H1 (cell line): ENCODE results near the gene HOXA13. TPM values are rescaled to one million over a fixed set of nuclear protein-coding genes. Genes with fewer than 3 reads are reported as not detected.

Source experiments
- CTCF ChIA-PET: fragments of 300-600 bp; sonication (Branson Sonifier 250); formaldehyde crosslinking; loops from one replicate; lab custom pipeline; 2021; ENCODE audit not compliant: partially characterized antibody; lab: Charles Lee
- POLR2A ChIA-PET: fragments of 300-600 bp; sonication (Branson Sonifier 250); formaldehyde crosslinking; loops from one replicate; lab custom pipeline; 2021; ENCODE audit warnings: inconsistent platforms; ENCODE audit not compliant: partially characterized antibody; lab: Charles Lee
- DNase-seq, 2 experiments: peaks; one replicate each; pipeline versions ENCODE4 v3.0.0 to v3.0.0-alpha.2; 2010 to 2022; ENCODE audit warnings: low spot score in 2 of 2, low read depth in 1 of 2, mixed read lengths in 1 of 2
- FAIRE-seq: peaks from 2 replicates; lab custom pipeline; 2011; peaks lifted over from hg19 to GRCh38; lab: Jason Lieb, UNC
- H2AFZ ChIP-seq: 2 replicates; pipeline ENCODE4 v1.8.1; 2012; ENCODE audit warnings: low read length, inconsistent platforms
- H2AK5ac ChIP-seq: 2 replicates; pipeline ENCODE4 v1.6.1; 2013; ENCODE audit warnings: low read depth, low read length
- H2BK120ac ChIP-seq: replicated peaks from 2 replicates; pipeline ENCODE3; 2013; ENCODE audit warnings: low read depth, low read length, inconsistent platforms
- H2BK12ac ChIP-seq: 2 replicates; pipeline ENCODE4 v1.6.1; 2013; ENCODE audit warnings: low read depth, low read length
- H2BK15ac ChIP-seq: 2 replicates; pipeline ENCODE4 v1.6.1; 2013; ENCODE audit warnings: low read length
- H2BK20ac ChIP-seq: 2 replicates; pipeline ENCODE4 v1.6.1; 2013; ENCODE audit warnings: low read length
- H2BK5ac ChIP-seq: 2 replicates; pipeline ENCODE4 v1.6.1; 2013; ENCODE audit warnings: low read depth, low read length
- H3K14ac ChIP-seq: 2 replicates; pipeline ENCODE4 v1.6.1; 2013; ENCODE audit warnings: inconsistent platforms; ENCODE audit not compliant: insufficient read length
- H3K18ac ChIP-seq: 2 replicates; pipeline ENCODE4 v1.6.1; 2013; ENCODE audit warnings: low read length; ENCODE audit errors: extremely low read depth
- H3K23ac ChIP-seq: 2 replicates; pipeline ENCODE4 v1.6.1; 2013; ENCODE audit warnings: inconsistent platforms; ENCODE audit not compliant: insufficient read length
- H3K23me2 ChIP-seq: 2 replicates; pipeline ENCODE4 v1.6.1; 2013; ENCODE audit warnings: low read depth, low read length
- H3K27ac ChIP-seq: 2 replicates; pipeline ENCODE4 v1.6.1; 2011; ENCODE audit warnings: low read depth, low read length, inconsistent platforms
- H3K27me3 ChIP-seq, 4 experiments: replicated peaks in 1 of 4; 1 replicate in 1 of 4; 2 replicates in 3 of 4; pipeline versions ENCODE4 v1.6.1 to v1.8.1; 2011 to 2013; ENCODE audit warnings: low read length in 3 of 4, mild to moderate bottlenecking in 3 of 4, inconsistent platforms in 2 of 4, mixed read lengths in 2 of 4, moderate library complexity in 1 of 4; ENCODE audit not compliant: control insufficient read depth in 3 of 4, insufficient read depth in 3 of 4; ENCODE audit errors: extremely low read depth in 1 of 4
- H3K36me3 ChIP-seq, 4 experiments: 2 replicates each; pipeline versions ENCODE4 v1.6.1 to v1.8.1; 2011 to 2013; ENCODE audit warnings: mild to moderate bottlenecking in 4 of 4, low read length in 3 of 4, moderate library complexity in 2 of 4, control low read depth in 1 of 4, inconsistent platforms in 1 of 4; ENCODE audit not compliant: insufficient read depth in 4 of 4, control insufficient read depth in 2 of 4
- H3K4ac ChIP-seq: replicated peaks from 2 replicates; pipeline ENCODE3; 2013; ENCODE audit warnings: low read length, low read depth, mixed read lengths, inconsistent platforms; ENCODE audit not compliant: insufficient read length
- H3K4me1 ChIP-seq, 4 experiments: replicated peaks in 1 of 4; 1 replicate in 1 of 4; 2 replicates in 3 of 4; pipeline versions ENCODE4 v1.6.1 to v1.8.1; 2011 to 2013; ENCODE audit warnings: low read length in 3 of 4, inconsistent platforms in 2 of 4, mixed read lengths in 1 of 4; ENCODE audit not compliant: insufficient read depth in 4 of 4, control insufficient read depth in 3 of 4
- H3K4me2 ChIP-seq, 2 experiments: 2 replicates each; pipeline versions ENCODE4 v1.6.1 to v1.8.1; 2011 to 2013; ENCODE audit warnings: low read depth in 2 of 2, low read length in 2 of 2, control low read depth in 1 of 2, inconsistent platforms in 1 of 2, mild to moderate bottlenecking in 1 of 2; ENCODE audit not compliant: insufficient read depth in 1 of 2
- H3K4me3 ChIP-seq, 4 experiments: fragments of 200-600, 300-600 bp in 1 of 4; sonication (generic), shearing (Covaris generic), sonication (Bioruptor Twin) in 1 of 4; 2 replicates each; pipeline versions ENCODE4 v1.5.1 to v1.8.1; 2011 to 2016; ENCODE audit warnings: low read length in 4 of 4, low read depth in 3 of 4, control low read depth in 2 of 4, inconsistent platforms in 2 of 4, mild to moderate bottlenecking in 2 of 4, mixed read lengths in 1 of 4, moderate library complexity in 1 of 4; ENCODE audit not compliant: insufficient read depth in 2 of 4; ENCODE audit errors: extremely low read depth in 1 of 4
- H3K56ac ChIP-seq: replicated peaks from 2 replicates; pipeline ENCODE3; 2013; ENCODE audit warnings: low read depth, mild to moderate bottlenecking, mixed read lengths, low read length, inconsistent platforms; ENCODE audit not compliant: insufficient read length
- H3K79me1 ChIP-seq: 2 replicates; pipeline ENCODE4 v1.6.1; 2013; ENCODE audit warnings: low read depth, low read length, control low read depth
- H3K79me2 ChIP-seq, 2 experiments: 2 replicates each; pipeline versions ENCODE4 v1.6.1 to v1.8.1; 2012 to 2013; ENCODE audit warnings: low read length in 2 of 2, mild to moderate bottlenecking in 2 of 2, inconsistent platforms in 1 of 2; ENCODE audit not compliant: insufficient read depth in 2 of 2, control insufficient read depth in 1 of 2
- H3K9ac ChIP-seq, 4 experiments: replicated peaks in 1 of 4; 1 replicate in 1 of 4; 2 replicates in 3 of 4; pipeline versions ENCODE4 v1.6.1 to v1.8.1; 2011 to 2013; ENCODE audit warnings: low read depth in 3 of 4, low read length in 3 of 4, control low read depth in 2 of 4, mild to moderate bottlenecking in 2 of 4, moderate library complexity in 2 of 4, inconsistent platforms in 1 of 4; ENCODE audit errors: extremely low read depth in 1 of 4
- H3K9me3 ChIP-seq, 2 experiments: 2 replicates each; pipeline versions ENCODE4 v1.6.1 to v1.8.1; 2012 to 2013; ENCODE audit warnings: mild to moderate bottlenecking in 2 of 2, moderate library complexity in 2 of 2, control low read depth in 1 of 2, inconsistent platforms in 1 of 2, low read depth in 1 of 2, low read length in 1 of 2, mixed read lengths in 1 of 2; ENCODE audit not compliant: insufficient read depth in 2 of 2
- H4K20me1 ChIP-seq, 2 experiments: replicated peaks in 1 of 2; 2 replicates each; pipeline versions ENCODE3 to v1.8.1; 2011 to 2013; ENCODE audit warnings: inconsistent platforms in 2 of 2, low read length in 2 of 2, mild to moderate bottlenecking in 1 of 2; ENCODE audit not compliant: insufficient read depth in 2 of 2, control insufficient read depth in 1 of 2
- H4K5ac ChIP-seq: 2 replicates; pipeline ENCODE4 v1.6.1; 2013; ENCODE audit warnings: low read length, low read depth, mixed read lengths, inconsistent platforms; ENCODE audit not compliant: insufficient read length
- H4K8ac ChIP-seq: 2 replicates; pipeline ENCODE4 v1.8.0; 2013; ENCODE audit warnings: mild to moderate bottlenecking, moderate library complexity, low read length, inconsistent platforms; ENCODE audit not compliant: insufficient read depth; ENCODE audit errors: extremely low read depth
- H4K91ac ChIP-seq: replicated peaks from 2 replicates; pipeline ENCODE3; 2013; ENCODE audit warnings: low read length, mixed read lengths, inconsistent platforms; ENCODE audit not compliant: insufficient read length
- EZH2 ChIP-seq: fragments of 200-600 bp; sonication (generic); IDR thresholded peaks from 2 replicates; pipeline ENCODE4 v1.7.1; 2012; ENCODE audit warnings: low read depth, mild to moderate bottlenecking, moderate library complexity, low read length, inconsistent platforms; ENCODE audit not compliant: severe bottlenecking
- POLR2A ChIP-seq, 2 experiments: IDR thresholded peaks; 1 replicate in 1 of 2; 2 replicates in 1 of 2; pipeline ENCODE4 v1.6.1; 2011; ENCODE audit warnings: low read depth in 2 of 2, low read length in 2 of 2, mild to moderate bottlenecking in 2 of 2; ENCODE audit errors: control extremely low read depth in 1 of 2
- SP1 ChIP-seq: IDR thresholded peaks from 2 replicates; pipeline ENCODE4 v1.6.1; 2011; ENCODE audit warnings: low read depth, low read length
- SUZ12 ChIP-seq: fragments of 200-600 bp; sonication (generic); IDR thresholded peaks from 2 replicates; pipeline ENCODE4 v1.6.1; 2012; ENCODE audit warnings: mild to moderate bottlenecking, inconsistent platforms, low read length, moderate library complexity, mixed read lengths
- WGBS, 2 experiments: shearing (Covaris generic) in 1 of 2; methylation state at CpG; one replicate each; pipeline versions ENCODE4 v1.1.6 to v1.1.7; 2013 to 2015; ENCODE audit warnings: low lambda C conversion rate in 2 of 2, mixed read lengths in 2 of 2, inconsistent platforms in 1 of 2, low coverage in 1 of 2, missing lambda C conversion rate in 1 of 2; ENCODE audit not compliant: insufficient replicate concordance in 2 of 2, insufficient coverage in 1 of 2, insufficient read length in 1 of 2; ENCODE audit errors: extremely low coverage in 1 of 2, missing lambda C conversion rate in 1 of 2; 5-methylcytosine and 5-hydroxymethylcytosine counted together
- polyA plus RNA-seq, 7 experiments: library from polyadenylated mRNA; depleted of rRNA in 3 of 7; stranded (reverse) in 5 of 7; unstranded in 2 of 7; fragments of >200 nt in 5 of 7; fragments of 200-250 nt in 2 of 7; gene quantifications; 1 replicate in 5 of 7; 2 replicates in 1 of 7; 4 replicates in 1 of 7; pipeline versions ENCODE4 v1.2.1 to v1.2.3, GENCODE V29; 2011 to 2013; ENCODE audit warnings: missing spikeins in 2 of 7, mixed read lengths in 2 of 7
- total RNA-seq: library from RNA; stranded (reverse); fragmentation: NEBNext Ultra II Directional; extraction: Animal tissue kit (Norgen Biotek cat#: 25700); gene quantifications from 2 replicates; pipeline ENCODE4 v1.2.1, GENCODE V29; 2021
- TF ChIP-seq, protein P1 (sequence below): IDR thresholded peaks from 2 replicates; pipeline ENCODE4 v1.6.1; 2012; ENCODE audit warnings: low read length, inconsistent platforms

The HOXA13 gene
- total and polyA plus RNA-seq, 2 of the 8 experiments (the other 6 are each of a cell fraction or from before 2014, with no cell fraction given): not detected

DNA sequence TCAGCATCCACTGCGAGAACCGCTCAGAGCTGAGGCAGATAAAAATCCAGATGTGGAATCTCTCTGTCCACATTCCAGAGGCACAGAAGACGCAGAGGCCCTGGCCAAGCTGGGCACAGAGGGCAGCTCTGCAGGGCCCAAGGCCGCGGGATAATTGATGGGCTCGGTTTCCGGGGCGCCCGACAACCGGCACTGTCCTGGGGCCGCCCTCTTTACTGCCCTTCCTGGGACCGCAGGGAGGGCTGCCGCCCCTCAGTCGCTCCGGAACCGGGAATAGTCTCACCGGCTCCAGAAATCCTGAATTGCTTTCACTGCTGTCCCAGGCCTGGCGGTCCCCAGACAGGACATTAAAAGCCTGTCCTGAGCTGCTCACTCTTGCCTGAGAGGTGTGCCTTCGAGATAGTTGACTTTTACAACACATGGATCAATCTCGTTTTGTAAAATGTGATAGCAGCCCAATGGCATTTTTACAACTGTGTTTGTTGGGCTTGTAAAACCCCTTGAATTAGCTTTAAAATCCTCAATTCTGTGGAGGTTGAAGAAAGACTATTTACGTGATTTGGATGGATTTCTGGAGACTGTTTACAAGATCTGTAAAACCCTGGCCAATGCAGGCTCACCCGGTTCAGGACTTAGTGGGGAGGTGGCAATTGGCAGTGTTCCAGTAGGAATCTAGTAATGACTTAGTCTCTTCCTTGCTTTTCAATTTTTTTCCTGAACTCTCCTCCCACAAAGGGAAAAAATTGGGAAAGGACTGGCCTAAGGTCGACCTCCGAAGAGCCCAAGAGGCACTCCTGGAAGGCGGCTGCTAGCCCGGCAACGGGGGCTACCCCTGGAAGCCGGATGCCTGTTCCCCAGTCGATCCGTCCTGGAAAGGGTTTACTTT is 50.9 kb downstream of the HOXA13 start:
- Histone ChIP-seq H3K4me3 (no peak overlapping the region), H3K18ac (no peak overlapping the region), H3K79me1 (no peaks in the 10 kb centered on the region), H4K5ac (no peak overlapping the region), H2BK15ac (no peak overlapping the region), H4K91ac (no peak overlapping the region), H2BK5ac (no peak overlapping the region), H3K9me3 (peaks cover 0 to 3% of the 10 kb centered on the region in 2 experiments; a peak in 1 of 4 replicates), H2BK12ac (no peak overlapping the region), H4K20me1 (peaks cover 24 to 42% of the 10 kb centered on the region in 2 experiments), H2AFZ (no peak overlapping the region), H3K27me3 (peaks cover 97 to 100% (median 100%) of the 10 kb centered on the region in 4 experiments), H3K56ac (no peak overlapping the region), H2BK20ac (no peak overlapping the region), H4K8ac (no peak overlapping the region), H3K4ac (no peak overlapping the region), H2BK120ac (no peak overlapping the region), H3K27ac (no peak overlapping the region), H3K4me1 (peaks cover 0 to 6% (median 3%) of the 10 kb centered on the region in 4 experiments; a peak in 3 of 7 replicates), H2AK5ac (no peak overlapping the region), H3K4me2 (peak overlapping the region in 1 of 2 experiments; percentile 40; a peak in 1 of 4 replicates), H3K23ac (no peak overlapping the region), H3K23me2 (peaks cover 2% of the 10 kb centered on the region; the same call in 1 of the 2 replicates), H3K79me2 (no peaks in the 10 kb centered on the region), H3K36me3 (no peaks in the 10 kb centered on the region; a peak in 1 of 8 replicates), H3K9ac (no peak overlapping the region), H3K14ac (no peak overlapping the region)
- FAIRE-seq: no peak
- peak in 1 of 2 experiments; percentile 46 for DNase-seq
- POLR2A ChIA-PET: no interaction called here
- peak; percentile 92 for TF ChIP-seq SUZ12
- TF ChIP-seq, protein P1, sequence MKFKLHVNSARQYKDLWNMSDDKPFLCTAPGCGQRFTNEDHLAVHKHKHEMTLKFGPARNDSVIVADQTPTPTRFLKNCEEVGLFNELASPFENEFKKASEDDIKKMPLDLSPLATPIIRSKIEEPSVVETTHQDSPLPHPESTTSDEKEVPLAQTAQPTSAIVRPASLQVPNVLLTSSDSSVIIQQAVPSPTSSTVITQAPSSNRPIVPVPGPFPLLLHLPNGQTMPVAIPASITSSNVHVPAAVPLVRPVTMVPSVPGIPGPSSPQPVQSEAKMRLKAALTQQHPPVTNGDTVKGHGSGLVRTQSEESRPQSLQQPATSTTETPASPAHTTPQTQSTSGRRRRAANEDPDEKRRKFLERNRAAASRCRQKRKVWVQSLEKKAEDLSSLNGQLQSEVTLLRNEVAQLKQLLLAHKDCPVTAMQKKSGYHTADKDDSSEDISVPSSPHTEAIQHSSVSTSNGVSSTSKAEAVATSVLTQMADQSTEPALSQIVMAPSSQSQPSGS: no peak
- no peak for TF ChIP-seq POLR2A (IDR thresholded peaks at IDR 0.05; ENCODE audit: control extremely low read depth in 1 of 2, low read depth in 2 of 2, low read length in 2 of 2)
- TF ChIP-seq SP1: no peak
- TF ChIP-seq EZH2: peak; percentile 86
- 24% methylated on average over 30 of the region's 30 CpGs; no CpG with 5 or more reads in 1 of the 2 experiments for WGBS, 2 experiments
- CTCF ChIA-PET: interaction anchor here (0.7 to 12.5 kb wide), 17 partner anchors 8 to 779 kb away, joined by 3 to 123 read pairs (median 5); partner anchors contain the start of genes HOXA1, HOXA7 and HOXA9
